Heart left ventricle (tissue), 16 donors: ENCODE measurements around the gene PUS1. TPM values are rescaled to one million over a fixed set of nuclear protein-coding genes. Genes with fewer than 3 reads are reported as not detected.
"Not testable (repeated sequence)": the region's sequence is repeated elsewhere in the genome, so short reads cannot be mapped to it uniquely, and the experiment has no call there.

Experiments used
- ATAC-seq, 4 donors: fragments of 200-7000 bp; cut with Tn5 transposase; one replicate each; pipeline ENCODE4 v1.9.1; 2020 to 2022; ENCODE audit warnings: moderate library complexity in 4 of 4, mild to moderate bottlenecking in 3 of 4, moderate number of reproducible peaks in 1 of 4
- DNase-seq, 5 donors: peaks; one replicate each; pipeline ENCODE4 v3.0.0-alpha.2; 2020
- H3K27ac ChIP-seq, 12 donors: fragments of 200-600 bp; sonication (generic) in 4 of 12; one replicate each; pipeline versions ENCODE4 v1.5.0 to v1.8.0; 2016 to 2022; ENCODE audit warnings: mild to moderate bottlenecking in 2 of 12
- H3K27me3 ChIP-seq, 9 donors: fragments of 200-600 bp; sonication (generic) in 2 of 9; one replicate each; pipeline versions ENCODE4 v1.5.1 to v1.8.0; 2016 to 2022; ENCODE audit warnings: mild to moderate bottlenecking in 3 of 9
- H3K36me3 ChIP-seq, 9 donors: fragments of 200-600 bp; sonication (generic) in 2 of 9; one replicate each; pipeline versions ENCODE4 v1.5.0 to v1.8.0; 2018 to 2022; ENCODE audit warnings: mild to moderate bottlenecking in 2 of 9
- H3K4me1 ChIP-seq, 12 donors: fragments of 200-600 bp; sonication (generic) in 4 of 12; one replicate each; pipeline versions ENCODE4 v1.5.0 to v1.8.0; 2016 to 2022; ENCODE audit warnings: mild to moderate bottlenecking in 3 of 12
- H3K4me3 ChIP-seq, 12 donors: fragments of 200-600 bp; sonication (generic) in 4 of 12; one replicate each; pipeline versions ENCODE4 v1.5.0 to v1.8.0; 2017 to 2022; ENCODE audit warnings: mild to moderate bottlenecking in 9 of 12, moderate library complexity in 4 of 12
- H3K9me3 ChIP-seq, 12 donors: fragments of 200-600 bp; sonication (generic) in 4 of 12; one replicate each; pipeline versions ENCODE4 v1.5.0 to v1.8.0; 2016 to 2022; ENCODE audit warnings: mild to moderate bottlenecking in 1 of 12
- CTCF ChIP-seq, 12 donors: fragments of 200-600 bp; sonication (generic) in 4 of 12; IDR thresholded peaks; one replicate each; pipeline versions ENCODE4 v1.5.0 to v1.8.0; 2018 to 2022; ENCODE audit warnings: antibody characterized with exemption in 12 of 12, mild to moderate bottlenecking in 5 of 12
- POLR2A ChIP-seq, 2 donors: fragments of 450-650 bp; IDR thresholded peaks; one replicate each; pipeline ENCODE4 v1.6.1; 2017; ENCODE audit warnings: antibody characterized with exemption in 2 of 2, mild to moderate bottlenecking in 2 of 2, moderate library complexity in 2 of 2
- WGBS, 4 donors: extraction: QIAGEN DNeasy Blood & Tissue Kit in 2 of 4; methylation state at CpG; one replicate each; pipeline versions ENCODE4 v1.1.5 to v1.1.7; 2013 to 2018; 5-methylcytosine and 5-hydroxymethylcytosine counted together
- intact Hi-C, 10 donors: fragments of 100-400 bp; cut with DNase I; formaldehyde crosslinking; loops; one replicate each; pipeline versions ENCODE4 v1.11.1 to v1.14.2; 2022
- long read RNA-seq, 3 donors: library from polyadenylated mRNA; unstranded; transcript quantifications; one replicate each; pipeline ENCODE4 v2.0.0, GENCODE V29; 2020 to 2021
- polyA plus RNA-seq, 2 donors: library from polyadenylated mRNA; stranded (reverse); fragments of 200-250 nt; gene quantifications; one replicate each; pipeline ENCODE4 v1.2.3, GENCODE V29; 2013
- total RNA-seq, 9 donors: library from RNA; depleted of rRNA in 2 of 9; stranded (reverse); fragments of >200 nt in 2 of 9; fragmentation: NEBNext Ultra II Directional in 3 of 9; extraction: Animal tissue kit (Norgen Biotek cat#: 25700) in 3 of 9; gene quantifications; one replicate each; pipeline versions ENCODE4 v1.1.0 to v1.2.4, GENCODE V29; 2016 to 2023
- donor health status: ischemic (EF 13 %, LVEDD 7.1; RV severe dilation, severe dysfunction).
- donor health status: healthy with polysubstance abuse.
- donor health status: DM: no; HTN: yes; CAD: no.
- donor health status: DM: no; HTN: no; CAD: no.
- donor health status: ischemic (EF 25% LVEDD 6.9; RV normal size, moderate dysfunction).
- donor health status: ischemic (EF 25% LVEDD 5.7; RV mildly dilated, moderate dysfunction).
- donor health status: healthy.
- donor health status: DM: yes; HTN: yes; CAD: no.
- donor health status: ischemic (EF 35%, LVEDD 5.7; RV mildly dilated, moderate dysfunction).
- donor health status: nonischemic (EF 11% LVEDD 7.7; RV severe dilation, severe dysfunction).
- donor health status: DM: yes; HTN: yes; CAD: no.
- donor health status: PGD.
- donor health status: ischemic (EF 29% LVEDD 5.4; RV normal size, mild dysfunction).
- donor health status: nonischemic (EF 23%, LVEDD 6.1; RV moderate dilation, normal function).

Gene PUS1
- total RNA-seq = 10 to 100 TPM in 2 of 9 donors, 1 to 10 TPM in 7; 6.1 to 10.7 (median 8.1) TPM
- 10 to 100 TPM in 1 of 2 donors, 1 to 10 TPM in 1; 8.8 to 13.5 TPM for polyA plus RNA-seq
- long read RNA-seq, donor 1, full-length matches to known transcripts = 10 of 11 reads
- long read RNA-seq, donor 1, partial matches to known transcripts = 1 of 11 reads
- long read RNA-seq, donor 1, other reads (novel, unspliced or antisense) = 0 of 11 reads
- long read RNA-seq, donor 2, partial matches to known transcripts = 1 of 1 reads
- long read RNA-seq, donor 2, other reads (novel, unspliced or antisense) = 0 of 1 reads
- long read RNA-seq, donor 3, full-length matches to known transcripts = 6 of 9 reads
- long read RNA-seq, donor 3, partial matches to known transcripts = 1 of 9 reads
- long read RNA-seq, donor 3, other reads (novel, unspliced or antisense) = 2 of 9 reads

GRCh38 chr12:131928711-131929580 lies at the start of gene PUS1:
Gene PUS1, plus strand, starts transcription at chr12:131929276. Its CDS starts 447 bp downstream, at chr12:131929723.
- TF ChIP-seq CTCF (IDR thresholded peaks at IDR 0.05) = no peak
- TF ChIP-seq POLR2A (IDR thresholded peaks at IDR 0.05) = peak in 1 of 2 donors; percentile 91
- DNase-seq = peak; percentile 95 to 97 (median 96)
- Histone ChIP-seq H3K4me1 (peaks cover 0 to 34% (median 16%) of the 10 kb centered on the region in 12 donors), H3K27me3 (no peaks in the 10 kb centered on the region), H3K4me3 (peak within 1 kb of the TSS; percentile 62 to 94 (median 82)), H3K27ac (peak within 1 kb of the TSS; percentile 86 to 97 (median 92)), H3K36me3 (peaks cover 0 to 32% (median 24%) of the 10 kb centered on the region in 9 donors), H3K9me3 (no peaks in the 10 kb centered on the region)
- WGBS, 4 donors = 0 to 2% (median 0%) methylated on average over 27 to 84 of the region's 84 CpGs
- intact Hi-C loops = loop anchor here in 6 of 10 donors (1.0 to 2.0 kb wide), 4 partner anchors 20 to 35 kb away; partner anchors contain the start of genes ULK1 (in 3 of the 6) and EP400 (in 2 of the 6)
- peak; percentile 82 to 97 (median 94) for ATAC-seq

- H3K9me3 ChIP-seq = peaks cover 0 to 8% (median 2%) of the 10 kb centered on the region in 12 donors
- intact Hi-C loops = no loop called here
- no peaks in the 10 kb centered on the region for H3K36me3 ChIP-seq
- peaks cover 0 to 4% (median 0%) of the 10 kb centered on the region in 9 donors for H3K27me3 ChIP-seq
- H3K27ac ChIP-seq = no peak overlapping the region
- ATAC-seq (peak in 1 of 4 donors; percentile 48), DNase-seq (no peak)
- H3K4me3 ChIP-seq = no peak overlapping the region
- TF ChIP-seq CTCF (IDR thresholded peaks at IDR 0.05) (no peak), POLR2A (IDR thresholded peaks at IDR 0.05) (no peak)
- 79 to 85% (median 83%) methylated on average over 16 of the region's 16 CpGs for WGBS, 4 donors
- peaks cover 0 to 25% (median 0%) of the 10 kb centered on the region in 12 donors for H3K4me1 ChIP-seq
Observed at GRCh38 chr12:131882804-131883520, 46.1 kb upstream of the PUS1 start.

GRCh38 chr12:131883521-131883900 lies 45.6 kb upstream of the PUS1 start:
- no peak overlapping the region for H3K27ac ChIP-seq
- ATAC-seq (no peak), DNase-seq (no peak)
- H3K4me3 ChIP-seq = no peak overlapping the region
- no peaks in the 10 kb centered on the region for H3K36me3 ChIP-seq
- TF ChIP-seq CTCF (IDR thresholded peaks at IDR 0.05) = no peak
- no peak for TF ChIP-seq POLR2A (IDR thresholded peaks at IDR 0.05)
- peaks cover 0 to 20% (median 0%) of the 10 kb centered on the region in 12 donors for H3K4me1 ChIP-seq
- WGBS, 4 donors = 86 to 96% (median 90%) methylated on average over 3 to 4 of the region's 4 CpGs
- H3K9me3 ChIP-seq = peaks cover 0 to 8% (median 2%) of the 10 kb centered on the region in 12 donors
- intact Hi-C loops = no loop called here
- peaks cover 0 to 4% (median 0%) of the 10 kb centered on the region in 9 donors for H3K27me3 ChIP-seq

- H3K4me1 ChIP-seq, ATAC-seq, intact Hi-C loops, H3K4me3 ChIP-seq, H3K27me3 ChIP-seq, H3K36me3 ChIP-seq, H3K27ac ChIP-seq, DNase-seq, H3K9me3 ChIP-seq: not testable (repeated sequence)
- WGBS, 4 donors = 90 to 93% (median 91%) methylated on average over 7 to 8 of the region's 8 CpGs
Observed at GRCh38 chr12:131885076-131885475, 44.0 kb upstream of the PUS1 start.
